H9 (cell line): ENCODE results near the gene ACSM4. TPM values are rescaled to one million over a fixed set of nuclear protein-coding genes. Genes with fewer than 3 reads are reported as not detected.

ENCODE experiments used
- DNase-seq: peaks from one replicate; pipeline ENCODE4 v3.0.0-alpha.2; 2017
- H2AFZ ChIP-seq: one replicate; pipeline ENCODE4 v1.6.1; 2013; ENCODE audit warnings: mild to moderate bottlenecking, low read length, control low read depth, moderate library complexity
- H2AK5ac ChIP-seq: 2 replicates; pipeline ENCODE4 v1.6.1; 2013; ENCODE audit warnings: low read length, control low read depth, mixed read lengths; ENCODE audit not compliant: insufficient read length
- H2BK120ac ChIP-seq: one replicate; pipeline ENCODE4 v1.6.1; 2013; ENCODE audit warnings: low read depth, mild to moderate bottlenecking, low read length, control low read depth, inconsistent platforms; ENCODE audit not compliant: poor library complexity, severe bottlenecking
- H2BK12ac ChIP-seq: 2 replicates; pipeline ENCODE4 v1.6.1; 2013; ENCODE audit warnings: low read length, control low read depth, mixed read lengths, low read depth; ENCODE audit not compliant: insufficient read length
- H2BK15ac ChIP-seq: 2 replicates; pipeline ENCODE4 v1.6.1; 2013; ENCODE audit warnings: low read depth, low read length, control low read depth
- H2BK20ac ChIP-seq: one replicate; pipeline ENCODE4 v1.6.1; 2013; ENCODE audit warnings: low read depth, mild to moderate bottlenecking, low read length, control low read depth, inconsistent platforms; ENCODE audit not compliant: poor library complexity, severe bottlenecking
- H2BK5ac ChIP-seq: 2 replicates; pipeline ENCODE4 v1.6.1; 2013; ENCODE audit warnings: low read length, control low read depth, mixed read lengths; ENCODE audit not compliant: insufficient read length
- H3K14ac ChIP-seq: 2 replicates; pipeline ENCODE4 v1.6.1; 2013; ENCODE audit warnings: low read length, control low read depth; ENCODE audit not compliant: insufficient read depth
- H3K18ac ChIP-seq: 2 replicates; pipeline ENCODE4 v1.6.1; 2013; ENCODE audit warnings: low read depth, mild to moderate bottlenecking, mixed read lengths, low read length, control low read depth; ENCODE audit not compliant: insufficient read length
- H3K23ac ChIP-seq: 2 replicates; pipeline ENCODE4 v1.6.1; 2013; ENCODE audit warnings: low read length, control low read depth, mixed read lengths, low read depth; ENCODE audit not compliant: insufficient read length
- H3K23me2 ChIP-seq: 2 replicates; pipeline ENCODE4 v1.6.1; 2013; ENCODE audit warnings: low read depth, mild to moderate bottlenecking, mixed read lengths, low read length, control low read depth; ENCODE audit not compliant: insufficient read length, poor library complexity, severe bottlenecking
- H3K27ac ChIP-seq: 2 replicates; pipeline ENCODE4 v1.5.1; 2013; ENCODE audit warnings: low read length, control low read depth, mixed read lengths, low read depth; ENCODE audit not compliant: insufficient read length
- H3K27me3 ChIP-seq: 2 replicates; pipeline ENCODE4 v1.6.1; 2013; ENCODE audit warnings: low read length, control low read depth, inconsistent platforms; ENCODE audit not compliant: insufficient read depth
- H3K4ac ChIP-seq: 2 replicates; pipeline ENCODE4 v1.6.1; 2013; ENCODE audit warnings: low read depth, mild to moderate bottlenecking, control low read depth, inconsistent platforms, low read length, moderate library complexity
- H3K4me1 ChIP-seq: 2 replicates; pipeline ENCODE4 v1.6.1; 2013; ENCODE audit warnings: low read length, control low read depth, inconsistent platforms; ENCODE audit not compliant: insufficient read depth
- H3K4me2 ChIP-seq: 2 replicates; pipeline ENCODE4 v1.6.1; 2013; ENCODE audit warnings: low read length, control low read depth, mixed read lengths; ENCODE audit not compliant: insufficient read length, insufficient read depth
- H3K56ac ChIP-seq: 2 replicates; pipeline ENCODE4 v1.6.1; 2013; ENCODE audit warnings: low read depth, mild to moderate bottlenecking, mixed read lengths, low read length, control low read depth; ENCODE audit not compliant: insufficient read length
- H3K79me1 ChIP-seq: 2 replicates; pipeline ENCODE4 v1.6.1; 2013; ENCODE audit warnings: low read depth, mild to moderate bottlenecking, moderate library complexity, low read length, control low read depth, inconsistent platforms; ENCODE audit not compliant: insufficient read depth, poor library complexity, severe bottlenecking
- H3K79me2 ChIP-seq: 2 replicates; pipeline ENCODE4 v1.6.1; 2013; ENCODE audit warnings: low read length, control low read depth, inconsistent platforms; ENCODE audit not compliant: insufficient read depth
- H3K9ac ChIP-seq: 2 replicates; pipeline ENCODE4 v1.6.1; 2013; ENCODE audit warnings: low read length, control low read depth, mixed read lengths; ENCODE audit not compliant: insufficient read length; ENCODE audit errors: extremely low read depth
- H3K9me3 ChIP-seq: one replicate; pipeline ENCODE4 v1.6.1; 2013; ENCODE audit warnings: low read depth, low read length, inconsistent platforms; ENCODE audit not compliant: control insufficient read depth
- H3T11ph ChIP-seq: one replicate; pipeline ENCODE4 v1.6.1; 2013; ENCODE audit warnings: mild to moderate bottlenecking, low read length, control low read depth, inconsistent platforms
- H4K20me1 ChIP-seq: one replicate; pipeline ENCODE4 v1.6.1; 2013; ENCODE audit not compliant: control insufficient read depth, insufficient read length, insufficient read depth
- H4K5ac ChIP-seq: 2 replicates; pipeline ENCODE4 v1.6.1; 2013; ENCODE audit warnings: low read depth, mild to moderate bottlenecking, mixed read lengths, low read length, control low read depth; ENCODE audit not compliant: insufficient read length
- H4K8ac ChIP-seq: replicated peaks from 2 replicates; pipeline ENCODE4 v1.6.1; 2013; ENCODE audit warnings: low read length, control low read depth, mixed read lengths, low read depth; ENCODE audit not compliant: insufficient read length
- H4K91ac ChIP-seq: 2 replicates; pipeline ENCODE4 v1.6.1; 2013; ENCODE audit warnings: low read depth, mild to moderate bottlenecking, moderate library complexity, mixed read lengths, low read length, control low read depth; ENCODE audit not compliant: insufficient read length
- H3K27ac Mint-ChIP-seq, 3 experiments: 2 replicates in 2 of 3; 3 replicates in 1 of 3; pipeline ENCODE4 v1.8.0; 2020 to 2021; ENCODE audit warnings: mixed read lengths in 3 of 3, mild to moderate bottlenecking in 1 of 3, moderate library complexity in 1 of 3
- H3K27me3 Mint-ChIP-seq: 2 replicates; pipeline ENCODE4 v1.8.0; 2021; ENCODE audit warnings: low read depth, mild to moderate bottlenecking, moderate library complexity, mixed read lengths
- H3K36me3 Mint-ChIP-seq, 3 experiments: 2 replicates in 2 of 3; 3 replicates in 1 of 3; pipeline ENCODE4 v1.8.0; 2020 to 2021; ENCODE audit warnings: low read depth in 3 of 3, mixed read lengths in 3 of 3; ENCODE audit not compliant: insufficient read depth in 1 of 3
- H3K4me1 Mint-ChIP-seq, 2 experiments: 2 replicates each; pipeline ENCODE4 v1.8.0; 2020; ENCODE audit warnings: mixed read lengths in 2 of 2
- H3K4me3 Mint-ChIP-seq, 2 experiments: 2 replicates in 1 of 2; 3 replicates in 1 of 2; pipeline ENCODE4 v1.8.0; 2020 to 2021; ENCODE audit warnings: mild to moderate bottlenecking in 2 of 2, mixed read lengths in 2 of 2, moderate library complexity in 1 of 2
- H3K9me3 Mint-ChIP-seq, 2 experiments: 2 replicates in 1 of 2; 3 replicates in 1 of 2; pipeline ENCODE4 v1.8.0; 2020; ENCODE audit warnings: mild to moderate bottlenecking in 2 of 2, mixed read lengths in 2 of 2, moderate library complexity in 1 of 2
- WGBS: extraction: QIAGEN DNeasy Blood & Tissue Kit; methylation state at CpG from one replicate; pipeline ENCODE4 v1.1.7; 2013; ENCODE audit warnings: missing lambda C conversion rate, low lambda C conversion rate, mixed read lengths; ENCODE audit not compliant: insufficient read length; ENCODE audit errors: extremely low coverage; 5-methylcytosine and 5-hydroxymethylcytosine counted together
- total RNA-seq: library from RNA; stranded (reverse); gene quantifications from 2 replicates; pipeline ENCODE4 v1.2.1, GENCODE V29; 2021
- TF ChIP-seq, protein P1 (sequence below): fragments of 200-600 bp; sonication (generic); conservative IDR thresholded peaks from 3 replicates; pipeline ENCODE4 v1.8.0; 2021; ENCODE audit warnings: antibody characterized with exemption, mild to moderate bottlenecking

Gene ACSM4
- total RNA-seq, 1 experiment from 2014 or later: not detected

DNA sequence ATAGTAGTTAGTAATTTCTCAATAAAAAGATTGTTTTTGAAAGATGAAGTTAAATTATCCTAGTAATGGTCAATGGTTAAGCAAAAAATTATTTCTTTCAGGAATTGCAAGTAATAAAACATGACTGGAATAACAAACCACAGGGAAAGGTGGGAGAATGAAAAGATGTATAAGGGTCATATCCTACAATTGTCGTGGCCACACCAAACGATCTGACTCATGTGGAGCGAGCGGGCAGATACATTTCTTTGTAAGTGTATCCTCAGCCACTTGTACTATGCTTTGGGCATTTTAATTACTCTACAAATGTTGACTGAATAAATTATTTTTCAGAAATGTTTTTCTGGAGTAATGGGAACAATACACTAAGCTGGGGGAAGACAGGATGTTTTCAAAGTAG is 45.5 kb downstream of the ACSM4 start:
- H3K4me1 ChIP-seq: no peaks in the 10 kb centered on the region
- H3K56ac ChIP-seq: no peak overlapping the region
- no peak overlapping the region for H2BK12ac ChIP-seq
- H3K4me2 ChIP-seq: no peak overlapping the region
- H3K23me2 ChIP-seq: no peaks in the 10 kb centered on the region
- H2AFZ ChIP-seq: no peak overlapping the region
- no peaks in the 10 kb centered on the region for H3K79me2 ChIP-seq
- no peaks in the 10 kb centered on the region for H4K20me1 ChIP-seq
- no peak overlapping the region for H3T11ph ChIP-seq
- no peak overlapping the region for H2BK15ac ChIP-seq
- H2BK120ac ChIP-seq: no peak overlapping the region
- Mint-ChIP-seq H3K4me1 (peaks cover 7 to 9% of the 10 kb centered on the region in 2 experiments), H3K27ac (no peak overlapping the region), H3K4me3 (no peak overlapping the region), H3K36me3 (peaks cover 15 to 19% (median 16%) of the 10 kb centered on the region in 3 experiments), H3K9me3 (peaks cover 13 to 22% of the 10 kb centered on the region in 2 experiments; a peak in 4 of 5 replicates), H3K27me3 (no peaks in the 10 kb centered on the region)
- no peak overlapping the region for H2BK20ac ChIP-seq
- WGBS: no CpG with 5 or more reads among the region's 4 CpGs
- no peak overlapping the region for H3K9ac ChIP-seq
- H3K4ac ChIP-seq: no peak overlapping the region
- H3K9me3 ChIP-seq: peaks cover 14% of the 10 kb centered on the region
- no peak overlapping the region for H4K5ac ChIP-seq
- H2BK5ac ChIP-seq: no peak overlapping the region
- H3K23ac ChIP-seq: no peak overlapping the region
- no peak overlapping the region for H3K14ac ChIP-seq
- H3K18ac ChIP-seq: no peak overlapping the region
- TF ChIP-seq, protein P1, sequence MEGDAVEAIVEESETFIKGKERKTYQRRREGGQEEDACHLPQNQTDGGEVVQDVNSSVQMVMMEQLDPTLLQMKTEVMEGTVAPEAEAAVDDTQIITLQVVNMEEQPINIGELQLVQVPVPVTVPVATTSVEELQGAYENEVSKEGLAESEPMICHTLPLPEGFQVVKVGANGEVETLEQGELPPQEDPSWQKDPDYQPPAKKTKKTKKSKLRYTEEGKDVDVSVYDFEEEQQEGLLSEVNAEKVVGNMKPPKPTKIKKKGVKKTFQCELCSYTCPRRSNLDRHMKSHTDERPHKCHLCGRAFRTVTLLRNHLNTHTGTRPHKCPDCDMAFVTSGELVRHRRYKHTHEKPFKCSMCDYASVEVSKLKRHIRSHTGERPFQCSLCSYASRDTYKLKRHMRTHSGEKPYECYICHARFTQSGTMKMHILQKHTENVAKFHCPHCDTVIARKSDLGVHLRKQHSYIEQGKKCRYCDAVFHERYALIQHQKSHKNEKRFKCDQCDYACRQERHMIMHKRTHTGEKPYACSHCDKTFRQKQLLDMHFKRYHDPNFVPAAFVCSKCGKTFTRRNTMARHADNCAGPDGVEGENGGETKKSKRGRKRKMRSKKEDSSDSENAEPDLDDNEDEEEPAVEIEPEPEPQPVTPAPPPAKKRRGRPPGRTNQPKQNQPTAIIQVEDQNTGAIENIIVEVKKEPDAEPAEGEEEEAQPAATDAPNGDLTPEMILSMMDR: no peak
- no peaks in the 10 kb centered on the region for H3K27me3 ChIP-seq
- no peak for DNase-seq
- H3K79me1 ChIP-seq: no peaks in the 10 kb centered on the region
- no peak overlapping the region for H2AK5ac ChIP-seq
- H4K91ac ChIP-seq: no peak overlapping the region
- H4K8ac ChIP-seq: no peak overlapping the region
- H3K27ac ChIP-seq: no peak overlapping the region
